ENCODE measurements around the gene ZBTB18.
A peak's percentile ranks its signal among the peaks of the same experiment; 100 is the strongest.

The ZBTB18 gene

DNA sequence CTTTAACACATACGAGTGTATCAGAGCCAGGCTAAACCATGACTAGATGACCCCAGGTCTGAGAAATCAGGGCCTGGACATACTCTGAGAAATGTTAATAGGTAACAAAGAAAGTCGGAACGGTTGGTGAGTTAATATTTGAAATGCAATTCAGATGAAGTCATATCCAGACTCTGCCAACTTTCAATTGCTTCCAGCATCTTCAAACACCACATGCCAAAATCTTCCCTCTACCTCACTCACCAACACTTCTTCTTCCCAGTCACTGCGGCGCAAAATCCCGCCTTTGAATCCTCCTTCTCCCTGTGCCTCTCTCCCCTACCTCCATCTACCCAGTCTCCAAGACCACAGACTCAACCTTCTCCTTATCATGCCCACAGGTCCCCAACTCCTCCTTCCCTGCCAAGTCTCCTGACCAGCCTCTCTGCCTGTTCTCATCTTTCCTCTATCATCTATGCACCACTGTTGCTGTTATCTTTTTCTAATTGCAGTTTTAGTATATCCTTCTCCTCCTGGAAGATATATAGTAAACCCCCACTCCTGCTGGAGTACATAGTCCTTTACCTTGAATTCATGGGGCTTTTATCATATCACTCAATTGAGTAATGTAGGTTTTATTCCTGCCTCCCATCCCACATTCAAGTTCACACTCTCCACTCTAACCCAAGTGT lies 41.3 kb downstream of the ZBTB18 start:
- no peak for DNase-seq

DNA sequence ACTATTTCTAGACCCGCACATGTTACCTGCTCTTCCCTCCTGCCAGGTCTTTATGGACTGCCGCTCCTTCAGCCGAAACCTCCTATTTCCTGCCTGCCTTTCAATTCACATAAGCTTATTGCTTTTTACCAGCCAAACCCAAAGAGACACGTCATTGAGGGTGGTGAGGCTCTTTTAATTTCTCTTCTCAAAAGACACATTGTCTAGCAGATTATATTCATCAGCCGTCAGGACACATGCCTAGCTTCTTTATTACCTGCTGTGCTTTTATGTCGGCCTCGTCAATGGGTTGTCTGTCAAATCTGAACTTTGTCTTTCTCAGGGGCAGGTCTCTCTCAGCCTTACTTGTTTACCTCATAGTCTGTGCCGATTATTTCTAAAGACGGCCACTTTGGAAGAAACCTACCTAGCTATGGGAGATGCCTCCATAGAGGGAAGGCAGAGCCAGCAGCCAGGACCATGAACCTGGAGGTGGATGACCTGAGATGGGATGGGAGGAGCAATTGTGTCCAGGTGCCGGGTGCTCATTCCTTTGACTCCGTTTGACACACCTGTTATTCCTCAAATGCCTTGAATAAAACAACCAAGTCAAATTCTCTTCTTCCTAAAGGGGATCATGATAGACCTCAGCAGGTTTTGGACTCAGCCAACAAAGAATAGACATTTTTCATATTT lies 42.0 kb downstream of the ZBTB18 start:
- peak in 1 of 6 experiments; percentile 20 for DNase-seq

DNA sequence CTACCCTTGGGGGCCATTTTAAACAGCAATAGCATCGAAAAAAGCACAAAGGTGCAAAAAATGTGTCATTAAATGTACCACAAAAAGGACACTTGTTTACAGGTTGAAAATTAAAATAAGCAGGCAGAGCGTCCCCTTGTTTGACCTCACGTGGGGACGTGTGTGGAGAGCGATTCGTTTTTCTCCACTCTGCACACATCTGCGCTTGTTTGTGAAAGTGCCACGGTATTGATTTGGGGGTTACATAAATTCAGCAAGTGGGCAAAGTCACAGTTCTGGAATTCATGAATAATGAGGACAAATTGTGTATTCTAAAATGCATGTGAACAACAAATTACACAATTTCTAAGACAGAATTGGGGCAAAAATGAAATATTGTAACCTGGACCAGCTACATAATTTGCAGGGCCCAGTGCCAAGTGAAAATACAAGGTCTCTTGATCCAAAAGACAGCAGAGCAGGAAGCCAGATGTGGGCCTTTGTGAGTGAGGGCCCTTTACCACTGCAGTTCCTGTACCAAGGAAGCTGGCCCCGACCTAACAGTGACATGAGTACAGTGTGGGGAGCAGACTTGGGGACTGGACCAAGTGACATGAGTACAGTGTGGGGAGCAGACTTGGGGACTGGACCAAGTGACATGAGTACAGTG lies 43.9 kb downstream of the ZBTB18 start:
- DNase-seq = no peak

DNA sequence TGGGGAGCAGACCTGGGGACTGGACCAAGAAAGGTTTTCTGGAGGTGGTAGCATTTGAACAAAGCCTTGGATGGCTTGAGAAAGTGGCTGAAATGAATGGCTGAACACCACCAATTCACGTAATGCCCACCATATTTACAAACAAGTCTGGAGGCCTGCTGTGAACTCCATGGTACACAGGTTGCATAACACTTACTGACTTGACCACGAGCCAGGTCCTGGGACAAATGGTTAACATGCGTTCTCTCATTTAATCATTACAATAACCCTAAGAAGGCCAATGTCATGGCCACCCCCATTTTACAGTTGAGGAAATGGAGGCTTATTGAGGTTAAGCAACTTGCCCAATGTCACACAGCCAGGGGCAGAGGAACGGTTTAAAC lies 44.4 kb downstream of the ZBTB18 start:
- DNase-seq = no peak

DNA sequence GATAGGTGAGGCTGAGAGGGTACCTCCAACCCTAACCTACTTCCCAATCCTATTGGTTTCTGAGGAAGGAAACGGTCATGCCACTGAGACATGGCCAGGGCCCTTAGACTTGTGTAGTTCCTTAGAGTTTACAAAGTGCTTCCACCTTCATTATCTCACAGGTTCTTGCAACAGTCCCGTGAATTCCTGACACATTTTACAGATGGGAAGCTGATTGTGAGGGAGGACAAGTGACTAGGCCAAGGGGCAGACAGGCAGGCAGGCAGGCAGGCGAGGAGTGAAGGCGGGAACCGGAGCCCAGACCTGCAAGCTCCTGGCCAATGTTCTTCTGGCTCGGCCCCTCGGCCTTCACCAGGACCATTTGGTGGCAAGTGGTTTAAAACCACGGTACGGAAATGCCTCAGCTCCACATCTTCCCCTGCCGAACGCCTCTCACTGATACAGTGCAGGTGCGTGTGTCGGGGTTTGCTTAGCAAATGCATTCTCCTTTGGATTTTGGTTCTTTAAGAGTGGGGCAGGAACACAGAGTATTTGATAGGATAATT lies 45.1 kb downstream of the ZBTB18 start:
- no peak for DNase-seq

DNA sequence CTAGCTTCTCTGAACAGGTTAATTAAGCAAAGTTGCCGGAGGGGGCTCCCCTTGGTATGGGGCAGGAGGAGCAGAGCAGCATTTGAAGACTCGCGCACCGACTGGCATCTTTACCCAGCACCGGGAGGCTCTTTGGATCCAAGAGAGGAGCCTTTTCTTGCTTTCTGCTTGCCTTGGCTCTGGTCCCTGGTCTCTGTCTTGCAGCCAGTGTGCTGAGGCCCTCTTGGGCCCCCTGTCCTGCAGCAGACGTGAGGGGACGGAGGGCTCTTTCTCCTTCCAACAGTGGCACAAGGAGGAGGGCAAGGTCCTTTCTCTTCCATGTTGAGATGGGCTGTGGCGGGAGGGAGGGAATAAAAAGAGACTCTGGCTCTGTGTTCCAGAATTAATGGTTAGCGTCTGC lies 45.6 kb downstream of the ZBTB18 start:
- no peak for DNase-seq

DNA sequence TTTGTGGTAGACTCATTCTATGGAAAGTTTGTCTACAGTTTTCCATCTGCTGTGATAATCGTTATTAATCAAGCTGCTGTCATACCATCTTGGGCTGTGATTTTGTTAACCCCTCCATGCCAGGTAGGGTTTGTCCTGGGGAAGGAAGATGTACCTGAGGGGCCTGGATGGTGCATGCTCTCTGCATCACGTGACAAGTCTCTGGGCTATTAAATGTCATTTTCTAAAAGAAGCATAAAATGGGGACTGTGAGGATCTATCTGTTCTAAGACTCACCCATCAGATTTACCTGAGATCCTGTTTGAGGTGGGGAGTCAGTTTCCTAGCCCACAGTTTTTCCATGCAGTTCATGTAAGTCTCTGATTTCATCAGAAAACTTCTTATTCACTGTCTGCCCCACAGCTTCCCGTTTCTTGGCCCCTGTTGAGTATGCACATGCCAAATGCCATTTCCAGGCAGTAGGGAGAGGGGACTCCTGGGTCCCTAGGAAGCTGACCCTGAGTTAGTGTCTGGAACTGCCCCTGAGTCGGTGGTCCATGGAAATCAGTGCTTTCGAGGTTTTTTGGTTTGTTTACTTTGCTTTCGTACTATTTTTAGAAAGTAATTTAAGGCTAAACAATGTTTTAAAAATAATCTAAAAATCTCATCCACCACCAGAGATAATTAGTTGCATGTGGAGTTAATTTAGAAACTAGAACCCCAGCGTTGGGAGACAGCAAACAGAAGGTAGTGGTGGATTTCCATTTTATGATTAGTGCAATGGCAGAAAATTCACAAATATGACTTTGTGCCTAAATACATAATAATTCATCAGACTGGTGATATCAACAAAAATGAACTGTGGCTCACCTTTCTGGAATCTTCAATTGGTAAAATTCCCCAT lies 46.7 kb downstream of the ZBTB18 start:
- DNase-seq = no peak

DNA sequence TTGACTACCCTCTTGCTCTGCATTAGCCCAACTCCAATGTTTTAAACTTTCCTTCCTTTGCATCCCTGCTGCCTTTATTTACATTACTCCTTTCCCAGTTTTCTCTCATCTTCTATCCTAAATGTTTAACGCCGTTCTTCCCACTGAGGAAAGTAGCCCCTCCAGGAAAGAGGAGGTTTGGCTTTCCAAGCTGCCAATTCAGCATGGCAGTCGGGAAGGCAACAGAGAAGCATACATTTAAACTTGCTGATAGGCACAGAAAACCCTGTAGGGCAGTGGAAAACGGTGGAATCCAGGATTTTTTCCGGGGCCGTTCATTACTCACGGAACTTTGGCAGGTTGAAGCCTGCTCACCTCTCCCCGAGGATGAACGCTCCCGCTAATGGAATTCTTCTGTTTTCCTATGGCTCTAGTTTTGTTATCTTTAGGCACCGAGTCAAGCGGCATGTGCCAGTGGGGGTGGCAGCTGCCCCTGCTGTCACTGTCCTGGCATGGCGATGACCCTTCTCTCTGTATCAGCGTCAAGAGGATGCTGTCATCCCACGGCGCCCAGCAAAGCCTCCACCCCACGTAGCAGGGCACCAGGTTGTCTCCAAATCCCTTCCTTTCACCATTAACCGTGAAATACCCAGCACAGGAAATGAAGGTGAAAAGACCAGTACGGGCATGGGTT lies 48.3 kb downstream of the ZBTB18 start:
- no peak for DNase-seq

DNA sequence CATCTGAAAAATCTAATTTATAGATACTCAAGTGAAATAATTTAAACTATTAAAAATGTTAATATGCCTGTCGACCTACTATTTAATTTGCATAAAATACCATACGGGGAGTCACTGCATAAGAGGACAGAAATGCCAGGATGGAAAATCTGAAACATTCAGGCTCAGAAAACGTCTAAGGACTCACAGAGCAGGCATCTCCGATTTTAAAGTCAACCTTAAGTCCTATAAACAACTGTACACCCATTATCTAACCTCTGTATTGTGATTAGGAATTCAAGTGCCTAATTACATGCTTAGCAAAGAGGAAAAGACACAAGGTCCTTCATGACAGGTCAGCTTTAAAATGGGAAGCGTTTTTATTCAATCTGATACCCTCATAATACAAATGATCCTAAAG lies 49.2 kb downstream of the ZBTB18 start:
- DNase-seq = no peak

DNA sequence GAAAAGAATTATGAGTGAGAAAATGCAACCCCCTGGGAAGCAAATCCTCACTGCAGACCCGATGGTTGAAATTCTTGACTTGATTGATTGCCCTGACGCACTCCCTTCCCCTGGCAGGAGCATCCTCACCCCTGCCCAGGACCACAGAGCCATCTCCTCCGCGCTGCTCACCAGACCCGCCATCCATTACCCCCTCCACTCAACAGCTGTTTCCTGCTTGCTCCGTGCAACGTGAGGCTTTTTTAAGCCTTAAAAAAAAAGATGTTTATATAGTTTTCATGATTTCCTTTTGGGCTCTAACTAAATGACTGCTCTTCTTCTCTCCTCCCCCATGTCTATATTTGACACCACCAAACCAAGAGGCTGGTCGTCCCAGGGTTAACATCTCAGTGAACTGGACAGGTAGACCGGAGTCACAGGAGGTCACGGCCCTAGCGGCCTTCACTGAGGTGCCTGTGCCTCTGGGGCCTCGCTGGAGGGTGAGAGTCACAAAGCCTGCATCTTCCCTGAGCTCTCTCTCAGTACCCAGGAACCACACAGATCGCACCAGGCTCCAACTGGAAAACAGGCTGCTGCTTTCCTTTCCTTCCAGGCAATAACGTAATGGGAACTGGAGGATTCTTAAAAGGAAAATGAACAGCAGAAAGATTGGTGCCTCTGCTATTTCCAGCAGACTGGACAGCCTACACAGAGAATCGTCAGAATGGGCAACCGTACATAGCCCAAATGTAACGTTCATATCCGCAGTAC lies 49.8 kb downstream of the ZBTB18 start:
- peak in 2 of 6 experiments; percentile 15 to 30 for DNase-seq

DNA sequence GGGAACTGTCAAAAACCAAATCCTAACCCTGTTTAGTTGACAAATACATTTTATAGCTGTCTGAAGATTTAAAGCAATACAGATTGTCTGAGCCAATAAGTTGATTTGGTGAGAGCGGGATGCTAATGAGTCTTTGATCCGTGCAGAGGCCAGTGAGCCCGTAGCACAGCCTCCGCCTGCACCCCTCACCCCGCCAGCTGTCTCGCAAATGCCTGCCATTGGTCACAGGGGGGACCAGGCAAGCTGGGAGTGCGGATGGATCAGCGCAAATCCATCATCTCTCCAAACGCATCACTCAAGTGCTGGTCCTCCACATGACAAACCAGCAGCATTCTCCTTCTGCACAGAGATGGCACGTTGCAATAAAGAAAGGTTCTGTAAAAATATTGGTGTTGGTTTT lies 51.0 kb downstream of the ZBTB18 start:
- no peak for DNase-seq

DNA sequence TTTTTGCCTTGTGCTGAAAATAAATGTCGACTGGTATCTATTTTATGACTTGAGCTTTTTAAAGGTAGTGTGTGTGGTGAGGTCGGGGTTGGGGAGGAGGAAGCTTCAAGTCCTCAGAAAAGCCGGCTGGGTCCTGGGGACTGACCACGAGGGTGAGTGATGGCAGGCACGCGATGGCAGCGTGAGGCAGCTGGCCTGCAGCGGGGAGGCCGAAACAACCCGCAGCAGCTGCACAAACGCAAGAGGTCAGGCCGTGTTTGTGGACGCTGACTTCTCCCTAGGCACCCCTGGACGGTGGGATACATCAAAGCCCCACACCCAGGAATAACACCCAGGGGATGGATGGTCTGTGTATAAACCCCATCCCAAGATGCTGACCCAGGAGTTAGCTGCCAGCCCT lies 51.4 kb downstream of the ZBTB18 start:
- DNase-seq = no peak

DNA sequence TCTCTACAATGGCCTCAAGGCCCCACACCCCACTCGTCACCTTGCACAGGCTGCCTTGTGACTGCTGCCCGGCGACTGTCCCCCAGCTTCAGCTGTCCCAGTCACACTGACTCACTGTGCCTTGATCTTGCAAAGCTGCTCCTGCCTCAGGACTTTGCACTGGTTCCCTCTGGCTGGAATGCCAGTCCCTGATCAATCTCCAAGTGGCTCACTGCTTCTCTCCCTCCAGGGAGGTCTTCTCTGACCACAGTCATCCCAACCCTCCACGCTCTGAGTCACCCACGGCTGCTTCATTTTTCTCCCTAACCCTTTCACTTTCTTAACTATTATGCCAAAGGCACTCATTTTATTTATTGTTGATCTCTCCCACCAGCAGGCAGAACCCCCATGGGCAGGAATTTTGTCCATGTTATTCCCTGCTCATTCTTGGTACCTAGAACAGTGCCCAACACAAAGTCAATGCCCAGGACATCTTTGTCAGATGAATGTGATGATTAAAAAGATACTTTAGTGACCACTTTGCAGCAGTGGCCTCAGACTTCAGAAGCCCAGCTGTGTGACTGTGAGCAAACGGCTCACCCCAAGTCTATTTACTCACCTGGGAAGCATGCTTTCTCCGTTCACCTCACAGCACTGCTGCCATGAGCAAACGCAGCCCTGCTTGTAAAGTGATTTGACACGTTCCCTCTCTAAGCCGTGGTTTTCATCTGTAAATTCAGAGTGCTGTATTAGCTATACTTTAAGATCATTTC lies 53.4 kb downstream of the ZBTB18 start:
- no peak for DNase-seq

DNA sequence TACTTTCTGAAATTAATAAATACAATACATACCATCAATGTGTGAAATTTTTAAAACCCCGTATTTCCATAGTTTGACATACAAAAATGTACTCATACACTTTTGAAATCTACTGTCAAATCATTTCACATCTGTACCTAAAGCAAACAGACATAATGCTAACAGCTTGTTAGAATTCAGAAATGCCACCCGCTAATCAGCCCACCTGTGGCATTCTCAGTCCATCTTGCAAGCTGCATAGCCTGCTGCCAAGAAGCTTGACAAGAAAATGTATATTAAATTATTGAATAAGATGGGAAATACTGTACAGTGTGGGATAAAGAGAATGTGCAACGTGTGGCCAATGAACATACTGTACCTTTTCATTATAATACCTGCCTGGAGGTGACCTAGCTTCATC lies 55.1 kb downstream of the ZBTB18 start:
- DNase-seq = no peak
